Measurements from ENCODE around the gene PHLPP1. TPM values are rescaled to one million over a fixed set of nuclear protein-coding genes. Genes with fewer than 3 reads are reported as not detected.

The PHLPP1 gene
- total and polyA plus RNA-seq, 10 donors = 1.2 to 10.6 (median 6.7) TPM

- WGBS, 5 donors = 93 to 98% (median 95%) methylated on average over 4 of the region's 4 CpGs
Observed at GRCh38 chr18:62876111-62876510, 160.8 kb downstream of the PHLPP1 start.

GRCh38 chr18:62876828-62877227 is 161.5 kb downstream of the PHLPP1 start:
- intact Hi-C loops (cut with DNase I; ENCODE audit: low total_unique reads) = no loop called here
- TF ChIP-seq POLR2A (IDR thresholded peaks at IDR 0.05) = no peak
- TF ChIP-seq CTCF (IDR thresholded peaks at IDR 0.05 in 8 of 11, conservative IDR thresholded peaks at IDR 0.05 in 3 of 11) = no peak
- no peak for TF ChIP-seq POLR2AphosphoS5 (IDR thresholded peaks at IDR 0.05)
- 87 to 97% (median 91%) methylated on average over 3 of the region's 3 CpGs for WGBS, 5 donors

More at GRCh38 chr18:62876111-62876510, 160.8 kb downstream of the PHLPP1 start:
- TF ChIP-seq POLR2A (IDR thresholded peaks at IDR 0.05) = no peak
- TF ChIP-seq POLR2AphosphoS5 (IDR thresholded peaks at IDR 0.05) = no peak
- TF ChIP-seq CTCF (IDR thresholded peaks at IDR 0.05 in 8 of 11, conservative IDR thresholded peaks at IDR 0.05 in 3 of 11) = no peak
- H3K27me3 ChIP-seq (replicated peaks in 1 of 7) = no peaks in the 10 kb centered on the region
- H3K27ac ChIP-seq = no peak overlapping the region
- H3K4me3 ChIP-seq = no peak overlapping the region
- H3K36me3 ChIP-seq = no peaks in the 10 kb centered on the region
- intact Hi-C loops (cut with DNase I; ENCODE audit: low total_unique reads) = no loop called here
- DNase-seq = no peak
- no peaks in the 10 kb centered on the region for H3K9me3 ChIP-seq
- peaks cover 0 to 6% (median 0%) of the 10 kb centered on the region in 6 donors for H3K4me1 ChIP-seq

DNA sequence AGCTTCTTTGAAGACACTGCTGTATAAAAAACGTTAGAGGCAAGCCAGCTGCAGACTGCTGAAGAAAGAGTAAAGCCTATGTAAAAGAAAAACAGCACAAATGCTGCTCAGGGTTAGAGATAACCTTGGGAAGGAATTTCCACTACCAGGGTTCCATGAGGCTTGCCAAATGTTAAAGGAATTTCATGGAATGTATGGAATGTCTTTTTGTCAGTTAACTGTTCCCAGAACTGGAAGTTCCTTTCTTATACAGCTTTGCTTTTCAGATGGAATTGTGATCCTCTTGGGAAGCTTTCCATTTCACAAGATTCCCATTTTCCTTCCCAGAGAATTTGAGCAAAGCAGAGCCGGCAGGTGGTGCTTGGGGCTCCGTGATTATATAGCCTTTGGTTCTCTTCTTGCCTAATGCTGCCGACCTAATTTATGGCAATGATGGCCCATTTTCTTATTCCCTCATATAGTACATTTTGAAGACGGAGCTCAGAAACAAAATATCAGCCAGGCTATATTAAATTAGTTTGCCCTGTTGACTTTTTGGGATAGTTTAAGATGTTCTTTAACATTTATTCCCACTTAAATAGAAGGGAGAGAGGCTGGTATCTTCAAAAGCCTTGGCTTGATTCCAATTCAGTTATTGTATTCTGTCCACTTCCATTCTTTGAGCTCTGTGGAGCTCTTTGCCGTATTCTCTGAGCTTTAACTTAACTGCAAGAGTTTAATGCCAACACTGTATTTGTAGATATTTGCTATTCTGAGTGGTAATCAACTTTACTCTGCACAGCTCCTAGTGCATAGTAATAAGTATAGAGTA is 162.3 kb downstream of the PHLPP1 start:
- TF ChIP-seq CTCF (IDR thresholded peaks at IDR 0.05 in 8 of 11, conservative IDR thresholded peaks at IDR 0.05 in 3 of 11) = no peak
- no peak for TF ChIP-seq POLR2AphosphoS5 (IDR thresholded peaks at IDR 0.05)
- no peak for TF ChIP-seq POLR2A (IDR thresholded peaks at IDR 0.05)
- H3K4me1 ChIP-seq = peaks cover 0 to 6% (median 0%) of the 10 kb centered on the region in 6 donors
- intact Hi-C loops (cut with DNase I; ENCODE audit: low total_unique reads) = no loop called here
- no peak overlapping the region for H3K27ac ChIP-seq
- WGBS, 5 donors = 60 to 76% (median 74%) methylated on average over 6 of the region's 6 CpGs
- DNase-seq = no peak
- no peaks in the 10 kb centered on the region for H3K27me3 ChIP-seq (replicated peaks in 1 of 7)
- H3K4me3 ChIP-seq = no peak overlapping the region
- no peaks in the 10 kb centered on the region for H3K36me3 ChIP-seq
- H3K9me3 ChIP-seq = no peaks in the 10 kb centered on the region

More at GRCh38 chr18:62876828-62877227, 161.5 kb downstream of the PHLPP1 start:
- H3K27ac ChIP-seq = no peak overlapping the region
- no peak overlapping the region for H3K4me3 ChIP-seq
- H3K36me3 ChIP-seq = no peaks in the 10 kb centered on the region
- DNase-seq = no peak
- H3K9me3 ChIP-seq = no peaks in the 10 kb centered on the region
- H3K4me1 ChIP-seq = peaks cover 0 to 6% (median 0%) of the 10 kb centered on the region in 6 donors
- H3K27me3 ChIP-seq (replicated peaks in 1 of 7) = no peaks in the 10 kb centered on the region

DNA sequence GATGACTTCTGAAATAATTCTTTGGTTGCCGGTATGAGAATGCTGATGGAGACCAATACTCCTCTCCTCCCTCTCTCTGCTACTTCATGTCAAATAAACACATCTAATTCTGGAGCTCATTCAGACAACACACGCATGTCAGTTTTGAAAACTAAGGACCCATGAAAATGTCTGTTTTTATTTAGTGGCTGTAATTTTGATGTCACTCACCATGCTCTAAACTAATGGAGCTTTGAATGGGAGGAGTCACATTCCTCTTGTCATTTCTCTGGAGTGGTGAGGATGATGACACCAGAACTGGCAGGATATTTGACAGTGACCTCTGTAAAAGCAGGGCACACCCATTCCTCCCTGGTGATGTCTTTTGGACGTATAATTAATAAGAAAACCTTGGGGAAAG is 163.0 kb downstream of the PHLPP1 start:
- Histone ChIP-seq H3K4me3 (no peak overlapping the region), H3K9me3 (no peaks in the 10 kb centered on the region), H3K27ac (no peak overlapping the region), H3K4me1 (peaks cover 0 to 6% (median 0%) of the 10 kb centered on the region in 6 donors), H3K27me3 (replicated peaks in 1 of 7) (no peaks in the 10 kb centered on the region), H3K36me3 (no peaks in the 10 kb centered on the region)
- WGBS, 5 donors = 68 to 83% (median 80%) methylated on average over 3 of the region's 3 CpGs
- intact Hi-C loops (cut with DNase I; ENCODE audit: low total_unique reads) = no loop called here
- no peak for DNase-seq
- TF ChIP-seq POLR2A (IDR thresholded peaks at IDR 0.05) (no peak), POLR2AphosphoS5 (IDR thresholded peaks at IDR 0.05) (no peak), CTCF (IDR thresholded peaks at IDR 0.05 in 8 of 11, conservative IDR thresholded peaks at IDR 0.05 in 3 of 11) (no peak)

Data from spleen (tissue), 11 donors.